OCI-M2 (cell line): ENCODE measurements around the gene DOLK.

Experiments used
- DNase-seq: peaks from one replicate; lab custom pipeline; 2025; ENCODE audit not compliant: unreplicated experiment; lab: John Stamatoyannopoulos, UW

The DOLK gene

GRCh38 chr9:128936171-128936865, 11.1 kb downstream of the DOLK start:
- DNase-seq, result no peak

GRCh38 chr9:128933731-128934130, 13.7 kb downstream of the DOLK start:
- no peak for DNase-seq

- no peak for DNase-seq
Observed at GRCh38 chr9:128929560-128929959, 17.8 kb downstream of the DOLK start.

GRCh38 chr9:128928624-128929023, 18.8 kb downstream of the DOLK start:
- DNase-seq, result no peak

DNA sequence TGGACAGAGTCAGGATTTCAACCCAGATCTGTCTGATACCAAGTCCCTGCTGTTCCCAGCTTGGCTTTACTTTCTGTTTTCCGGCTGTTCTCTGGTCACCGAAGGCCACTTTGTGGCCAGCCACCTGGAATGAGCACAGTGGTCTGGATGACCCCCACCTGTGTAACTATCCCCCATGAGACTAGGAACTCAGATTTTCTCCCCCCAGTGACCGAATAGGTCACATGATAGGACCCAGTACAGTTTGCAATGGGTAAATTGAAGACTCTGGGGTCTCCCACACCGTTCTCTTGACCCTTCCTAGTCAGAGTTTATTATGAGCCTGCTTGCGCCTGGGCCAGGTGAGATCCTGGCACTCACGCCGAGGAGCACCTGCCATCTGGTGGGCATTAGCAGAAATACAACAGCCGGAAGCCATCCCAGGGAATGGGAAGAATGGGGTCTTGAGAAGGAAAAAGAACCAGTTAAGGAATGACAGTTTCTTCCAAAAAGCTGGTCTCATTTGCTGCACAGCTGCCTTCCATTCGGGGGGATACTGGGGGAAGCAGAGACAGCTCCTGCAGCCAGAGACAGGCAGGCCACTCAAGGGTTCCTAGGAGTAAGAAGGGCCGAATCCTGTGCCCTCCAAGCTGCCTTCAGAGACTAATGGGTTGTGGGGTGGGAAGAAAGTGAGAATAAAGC, 19.5 kb downstream of the DOLK start:
- no peak for DNase-seq

- no peak for DNase-seq
Observed at GRCh38 chr9:128923493-128923883, 23.9 kb downstream of the DOLK start.

- DNase-seq, result no peak
Observed at GRCh38 chr9:128921881-128922763, 25.3 kb downstream of the DOLK start.

GRCh38 chr9:128920381-128921058, 26.9 kb downstream of the DOLK start, which contains the start of gene PHYHD1:
Gene PHYHD1, plus strand, starts transcription at chr9:128920982. Its CDS starts 1,342 bp downstream, at chr9:128922324.
- DNase-seq, result no peak

DNA sequence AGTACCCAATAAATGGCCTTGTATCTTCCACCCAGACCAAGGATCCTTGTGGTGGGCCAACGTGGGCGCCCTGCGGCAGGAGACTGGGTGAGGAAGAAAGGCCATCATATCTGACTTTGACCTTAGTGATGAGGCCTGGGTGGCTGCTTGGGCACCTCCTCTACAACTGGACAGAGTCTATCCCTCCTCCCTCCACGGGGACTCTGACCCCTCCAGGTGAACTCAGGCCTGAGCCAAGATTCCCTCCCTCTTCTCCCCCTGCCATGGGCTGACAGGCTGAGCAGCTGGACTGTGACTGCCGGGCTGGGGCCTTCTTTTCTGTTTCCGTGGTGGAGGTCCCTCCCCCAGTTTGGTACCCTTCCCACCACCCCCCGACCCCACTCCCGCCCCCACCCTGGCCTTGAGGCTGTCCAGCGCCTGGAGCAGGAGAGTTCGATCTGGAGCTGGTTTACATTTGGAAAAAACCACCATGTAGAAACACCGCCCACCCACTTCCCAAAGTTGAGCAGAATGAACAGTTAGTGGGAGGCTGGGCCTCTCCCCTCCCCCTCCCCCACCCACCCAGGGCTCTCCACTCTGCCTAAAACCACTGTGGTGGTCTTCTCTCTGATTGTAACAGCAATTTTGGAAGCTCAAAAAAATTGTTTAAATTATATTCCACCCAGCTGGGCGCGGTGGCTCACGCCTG, 27.9 kb downstream of the DOLK start:
- DNase-seq, result no peak

DNA sequence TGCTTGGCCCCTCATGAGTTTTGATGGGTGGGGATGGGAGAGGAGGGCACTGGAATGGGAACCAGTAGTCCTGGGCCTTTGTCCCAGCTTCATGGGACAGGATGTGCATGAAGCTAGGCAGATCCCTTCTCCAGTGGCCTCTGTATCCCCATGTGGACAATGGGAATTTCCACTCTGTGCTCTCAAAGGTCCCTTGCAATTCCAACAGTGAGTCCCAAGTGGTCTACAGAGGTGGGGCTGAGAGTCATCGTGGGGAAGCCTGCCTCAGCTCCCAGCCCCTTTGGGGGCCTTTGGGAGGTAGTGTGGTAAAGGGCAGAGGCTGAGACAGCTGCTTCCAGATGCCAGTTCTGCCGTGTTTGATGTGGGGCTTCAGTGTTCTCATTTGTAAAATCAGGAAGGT, 28.5 kb downstream of the DOLK start:
- no peak for DNase-seq

DNA sequence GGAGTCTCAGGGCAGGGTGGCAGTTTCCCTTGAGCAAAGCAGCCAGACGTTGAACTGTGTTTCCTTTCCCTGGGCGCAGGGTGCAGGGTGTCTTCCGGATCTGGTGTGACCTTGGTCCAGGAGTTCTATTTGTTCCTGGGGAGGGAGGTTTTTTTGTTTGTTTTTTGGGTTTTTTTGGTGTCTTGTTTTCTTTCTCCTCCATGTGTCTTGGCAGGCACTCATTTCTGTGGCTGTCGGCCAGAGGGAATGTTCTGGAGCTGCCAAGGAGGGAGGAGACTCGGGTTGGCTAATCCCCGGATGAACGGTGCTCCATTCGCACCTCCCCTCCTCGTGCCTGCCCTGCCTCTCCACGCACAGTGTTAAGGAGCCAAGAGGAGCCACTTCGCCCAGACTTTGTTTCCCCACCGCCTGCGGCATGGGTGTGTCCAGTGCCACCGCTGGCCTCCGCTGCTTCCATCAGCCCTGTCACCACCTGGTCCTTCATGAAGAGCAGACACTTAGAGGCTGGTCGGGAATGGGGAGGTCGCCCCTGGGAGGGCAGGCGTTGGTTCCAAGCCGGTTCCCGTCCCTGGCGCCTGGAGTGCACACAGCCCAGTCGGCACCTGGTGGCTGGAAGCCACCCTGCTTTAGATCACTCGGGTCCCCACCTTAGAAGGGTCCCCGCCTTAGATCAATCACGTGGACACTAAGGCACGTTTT, 30.1 kb downstream of the DOLK start:
- no peak for DNase-seq

DNA sequence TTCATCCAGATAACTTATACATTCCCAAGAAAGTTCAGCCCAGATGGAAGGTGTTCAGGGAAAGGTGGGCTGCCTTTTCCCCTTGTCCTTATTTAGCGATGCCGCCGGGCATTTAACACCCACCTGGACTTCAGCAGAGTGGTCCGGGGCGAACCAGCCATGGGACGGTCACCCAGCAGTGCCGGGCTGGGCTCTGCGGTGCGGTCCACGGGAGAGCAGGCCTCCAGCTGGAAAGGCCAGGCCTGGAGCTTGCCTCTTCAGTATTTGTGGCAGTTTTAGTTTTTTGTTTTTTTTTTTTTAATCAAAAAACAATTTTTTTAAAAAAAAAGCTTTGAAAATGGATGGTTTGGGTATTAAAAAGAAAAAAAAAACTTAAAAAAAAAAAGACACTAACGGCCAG, 30.7 kb downstream of the DOLK start:
- DNase-seq, result no peak

- DNase-seq, result no peak
Observed at GRCh38 chr9:128916204-128916603, 31.2 kb downstream of the DOLK start.

GRCh38 chr9:128913995-128914772, 33.2 kb downstream of the DOLK start:
- DNase-seq, result no peak

GRCh38 chr9:128913048-128913900, 34.1 kb downstream of the DOLK start:
- DNase-seq, result no peak

- no peak for DNase-seq
Observed at GRCh38 chr9:128912270-128912853, 35.0 kb downstream of the DOLK start.

DNA sequence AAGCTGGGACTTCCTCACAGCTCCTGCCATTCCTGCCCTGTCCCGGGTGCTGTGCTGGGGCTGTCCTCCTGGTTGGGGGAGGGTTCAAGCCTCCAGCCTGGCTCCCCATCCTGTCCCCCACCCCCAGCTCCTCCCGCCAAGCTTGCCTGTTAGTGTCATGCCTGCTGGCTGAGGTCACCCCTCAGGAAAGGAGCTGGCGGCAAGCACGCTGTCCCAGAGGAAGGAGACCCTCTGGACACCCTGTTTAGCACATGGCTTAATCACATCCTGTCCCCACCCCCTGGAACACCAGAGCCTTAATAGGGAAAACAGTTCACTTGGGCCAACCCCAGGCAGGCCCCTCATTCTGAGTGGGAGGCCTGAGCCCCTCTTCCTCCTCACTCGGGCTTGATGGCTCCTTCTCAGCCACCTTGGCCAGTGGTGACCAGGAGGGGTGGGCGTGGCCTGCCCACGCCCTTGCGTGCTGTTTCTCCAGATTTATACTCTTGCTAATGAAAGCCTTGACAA, 35.8 kb downstream of the DOLK start:
- no peak for DNase-seq

GRCh38 chr9:128910906-128911305, 36.5 kb downstream of the DOLK start:
- no peak for DNase-seq
